ENCODE data around the gene IPO11.
"Not testable (repeated sequence)": the region's sequence is repeated elsewhere in the genome, so short reads cannot be mapped to it uniquely, and the experiment has no call there.

Gene IPO11

GRCh38 chr5:62650197-62650596 is 237.6 kb downstream of the IPO11 start:
- DNase-seq, result no peak

- no peak for DNase-seq
Measured at GRCh38 chr5:62652225-62652624, 239.7 kb downstream of the IPO11 start.

- no peak for DNase-seq
Measured at GRCh38 chr5:62653001-62653863, 240.7 kb downstream of the IPO11 start.

- no peak for DNase-seq
Measured at GRCh38 chr5:62653864-62654575, 241.5 kb downstream of the IPO11 start.

GRCh38 chr5:62657772-62658171 is 245.2 kb downstream of the IPO11 start:
- DNase-seq, result not testable (repeated sequence)

GRCh38 chr5:62661126-62661525 is 248.6 kb downstream of the IPO11 start:
- no peak for DNase-seq

GRCh38 chr5:62662521-62662920 is 250.0 kb downstream of the IPO11 start:
- DNase-seq, result no peak

- no peak for DNase-seq
Measured at GRCh38 chr5:62671479-62671878, 258.9 kb downstream of the IPO11 start.

GRCh38 chr5:62676596-62676995 is 264.0 kb downstream of the IPO11 start:
- DNase-seq, result not testable (repeated sequence)
